Measurements from ENCODE around the gene PMF1. TPM values are rescaled to one million over a fixed set of nuclear protein-coding genes. Genes with fewer than 3 reads are reported as not detected.

PMF1 gene
- total RNA-seq, 1 donor from 2014 or later, result 80.9 TPM

GRCh38 chr1:156246781-156247459 is 34.1 kb downstream of the PMF1 start:
- DNase-seq (ENCODE audit: low spot score, unreplicated experiment), result no peak
- peaks cover 4% of the 10 kb centered on the region for H3K36me3 Mint-ChIP-seq (ENCODE audit: insufficient read depth)
- H3K4me1 Mint-ChIP-seq (ENCODE audit: low read depth), result peaks cover 4% of the 10 kb centered on the region
- TF ChIP-seq CTCF (IDR thresholded peaks at IDR 0.05; ENCODE audit: unreplicated experiment), result no peak
- H3K27ac Mint-ChIP-seq, result no peak overlapping the region
- H3K9me3 Mint-ChIP-seq (ENCODE audit: low read depth), result no peaks in the 10 kb centered on the region
- no peak overlapping the region for H3K4me3 Mint-ChIP-seq (ENCODE audit: low read depth)
- no peaks in the 10 kb centered on the region for H3K27me3 Mint-ChIP-seq

GRCh38 chr1:156247460-156248322 is 34.9 kb downstream of the PMF1 start, which contains the start of gene PAQR6:
Gene PAQR6, minus strand, starts transcription at chr1:156248056. Its CDS starts 1,325 bp downstream, at chr1:156246731.
- no peak within 1 kb of the TSS for H3K4me3 Mint-ChIP-seq (ENCODE audit: low read depth)
- no peak for DNase-seq (ENCODE audit: low spot score, unreplicated experiment)
- TF ChIP-seq CTCF (IDR thresholded peaks at IDR 0.05; ENCODE audit: unreplicated experiment), result no peak
- peaks cover 6% of the 10 kb centered on the region for H3K36me3 Mint-ChIP-seq (ENCODE audit: insufficient read depth)
- H3K9me3 Mint-ChIP-seq (ENCODE audit: low read depth), result no peaks in the 10 kb centered on the region
- peak within 1 kb of the TSS; percentile 81 for H3K27ac Mint-ChIP-seq
- peaks cover 4% of the 10 kb centered on the region for H3K4me1 Mint-ChIP-seq (ENCODE audit: low read depth)
- H3K27me3 Mint-ChIP-seq, result no peaks in the 10 kb centered on the region

DNA sequence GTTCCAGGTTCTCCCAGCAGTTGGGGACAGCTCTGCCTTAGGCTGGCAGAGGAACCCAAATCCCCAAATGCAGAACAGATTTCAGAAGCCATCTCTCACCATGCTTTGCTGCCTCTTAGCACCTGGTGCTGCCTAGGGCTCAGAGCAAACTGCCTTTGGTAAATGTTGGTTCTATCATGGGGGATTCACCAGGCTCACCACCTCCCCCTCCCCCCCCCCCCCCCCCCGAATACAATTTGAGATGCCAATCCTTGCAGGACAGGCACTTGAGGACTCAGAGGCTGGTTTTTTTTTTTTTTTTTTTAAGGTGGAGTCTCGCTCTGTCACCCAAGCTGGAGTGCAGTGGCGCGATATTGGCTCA is 35.5 kb downstream of the PMF1 start:
- no peak for TF ChIP-seq CTCF (IDR thresholded peaks at IDR 0.05; ENCODE audit: unreplicated experiment)
- DNase-seq (ENCODE audit: low spot score, unreplicated experiment), result no peak
- Mint-ChIP-seq H3K9me3 (ENCODE audit: low read depth) (no peaks in the 10 kb centered on the region), H3K27me3 (no peaks in the 10 kb centered on the region), H3K4me1 (ENCODE audit: low read depth) (peaks cover 4% of the 10 kb centered on the region), H3K4me3 (ENCODE audit: low read depth) (no peak overlapping the region), H3K27ac (no peak overlapping the region), H3K36me3 (ENCODE audit: insufficient read depth) (peaks cover 9% of the 10 kb centered on the region)

DNA sequence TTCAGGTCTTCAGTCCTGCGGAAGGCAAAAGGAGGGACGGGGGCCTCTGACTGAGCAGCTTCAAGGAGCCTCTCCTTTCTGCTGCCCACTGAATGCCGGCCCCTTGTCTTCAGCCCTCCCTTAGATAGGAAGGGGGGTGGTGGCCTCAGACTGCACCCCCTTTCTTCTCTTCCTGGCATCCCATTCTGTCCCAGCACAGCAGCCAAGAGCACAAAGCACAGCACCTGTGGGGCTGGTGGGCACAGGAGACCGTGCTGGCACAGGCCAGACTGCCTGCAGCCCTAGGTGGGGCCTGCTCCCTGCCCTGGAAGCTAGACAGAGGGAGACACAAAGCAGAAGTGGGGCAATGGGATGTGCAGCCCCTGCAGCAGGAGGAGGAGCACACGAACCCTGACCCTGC is 36.8 kb downstream of the PMF1 start:
- DNase-seq (ENCODE audit: low spot score, unreplicated experiment), result no peak
- Mint-ChIP-seq H3K4me3 (ENCODE audit: low read depth) (no peak overlapping the region), H3K36me3 (ENCODE audit: insufficient read depth) (peaks cover 19% of the 10 kb centered on the region), H3K9me3 (ENCODE audit: low read depth) (no peaks in the 10 kb centered on the region), H3K27ac (no peak overlapping the region), H3K27me3 (no peaks in the 10 kb centered on the region), H3K4me1 (ENCODE audit: low read depth) (peaks cover 4% of the 10 kb centered on the region)
- TF ChIP-seq CTCF (IDR thresholded peaks at IDR 0.05; ENCODE audit: unreplicated experiment), result no peak

DNA sequence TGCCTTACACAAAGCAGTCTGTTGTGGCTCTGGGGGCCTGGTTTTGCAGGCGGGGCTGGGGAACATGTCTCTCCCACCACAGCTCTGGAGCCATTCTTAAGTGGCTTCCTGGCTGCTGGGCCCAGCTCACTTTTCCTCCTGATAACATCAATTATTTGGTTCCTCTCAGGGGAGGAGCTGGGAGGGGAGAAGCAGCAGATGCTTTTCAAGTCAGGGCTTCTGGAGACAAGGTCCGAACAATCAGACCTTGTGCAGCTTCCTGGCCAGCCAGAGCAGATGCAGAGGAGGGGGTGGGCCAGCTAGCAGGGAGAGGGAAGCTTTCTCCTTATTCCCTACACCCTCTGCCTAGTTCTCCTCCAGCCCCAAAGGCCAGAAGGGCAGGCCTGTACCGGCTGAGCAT is 38.7 kb downstream of the PMF1 start:
- TF ChIP-seq CTCF (IDR thresholded peaks at IDR 0.05; ENCODE audit: unreplicated experiment), result no peak
- H3K4me1 Mint-ChIP-seq (ENCODE audit: low read depth), result peaks cover 4% of the 10 kb centered on the region
- no peaks in the 10 kb centered on the region for H3K27me3 Mint-ChIP-seq
- H3K36me3 Mint-ChIP-seq (ENCODE audit: insufficient read depth), result peaks cover 23% of the 10 kb centered on the region
- DNase-seq (ENCODE audit: low spot score, unreplicated experiment), result no peak
- H3K27ac Mint-ChIP-seq, result no peak overlapping the region
- no peaks in the 10 kb centered on the region for H3K9me3 Mint-ChIP-seq (ENCODE audit: low read depth)
- H3K4me3 Mint-ChIP-seq (ENCODE audit: low read depth), result no peak overlapping the region
